Left ventricle myocardium inferior (tissue), 1 donor: Measurements from ENCODE around the gene P3H3. TPM values are rescaled to one million over a fixed set of nuclear protein-coding genes. Genes with fewer than 3 reads are reported as not detected.

Experiments used
- DNase-seq: peaks from one replicate; pipeline ENCODE4 v3.0.0-alpha.2; 2020
- H3K27ac ChIP-seq: fragments of 200-600 bp; replicated peaks from 2 replicates; pipeline ENCODE4 v1.8.0; 2021
- H3K27me3 ChIP-seq: fragments of 200-600 bp; 2 replicates; pipeline ENCODE4 v1.8.0; 2021; ENCODE audit warnings: low read depth
- H3K36me3 ChIP-seq: fragments of 200-600 bp; 2 replicates; pipeline ENCODE4 v1.8.0; 2021
- H3K4me1 ChIP-seq: fragments of 200-600 bp; 2 replicates; pipeline ENCODE4 v1.8.0; 2021
- H3K4me3 ChIP-seq: fragments of 200-600 bp; 2 replicates; pipeline ENCODE4 v1.8.0; 2021; ENCODE audit warnings: mild to moderate bottlenecking, moderate library complexity
- H3K9me3 ChIP-seq: fragments of 200-600 bp; replicated peaks from 2 replicates; pipeline ENCODE4 v1.8.0; 2021
- CTCF ChIP-seq: fragments of 200-600 bp; IDR thresholded peaks from 2 replicates; pipeline ENCODE4 v1.8.0; 2021; ENCODE audit warnings: antibody characterized with exemption, mild to moderate bottlenecking, borderline replicate concordance
- intact Hi-C: fragments of 100-400 bp; cut with micrococcal nuclease; formaldehyde crosslinking; loops from one replicate; pipeline ENCODE4 v1.11.0; 2022
- total RNA-seq: library from RNA; stranded (reverse); fragmentation: NEBNext Ultra II Directional; extraction: Animal tissue kit (Norgen Biotek cat#: 25700); gene quantifications from one replicate; pipeline ENCODE4 v1.2.1, GENCODE V29; 2021
- donor health status: DM: no; HTN: yes; CAD: no; lungs with severe emphysema.

The P3H3 gene
- total RNA-seq, 1 donor from 2014 or later, result 17.5 TPM

- no peak for DNase-seq
- H3K36me3 ChIP-seq, result peaks cover 64% of the 10 kb centered on the region
- H3K27ac ChIP-seq, result no peak overlapping the region
- no peak for TF ChIP-seq CTCF
- no peaks in the 10 kb centered on the region for H3K9me3 ChIP-seq
- H3K4me1 ChIP-seq, result peaks cover 11% of the 10 kb centered on the region
- H3K4me3 ChIP-seq, result no peak overlapping the region
- intact Hi-C loops, result no loop called here
- H3K27me3 ChIP-seq, result no peaks in the 10 kb centered on the region
Observed at GRCh38 chr12:6842075-6842474, 13.9 kb downstream of the P3H3 start.

GRCh38 chr12:6843118-6843902 lies 15.1 kb downstream of the P3H3 start:
- intact Hi-C loops, result no loop called here
- no peak overlapping the region for H3K27ac ChIP-seq
- no peaks in the 10 kb centered on the region for H3K27me3 ChIP-seq
- peaks cover 11% of the 10 kb centered on the region for H3K4me1 ChIP-seq
- no peak for TF ChIP-seq CTCF
- no peak for DNase-seq
- no peaks in the 10 kb centered on the region for H3K9me3 ChIP-seq
- peaks cover 57% of the 10 kb centered on the region for H3K36me3 ChIP-seq
- no peak overlapping the region for H3K4me3 ChIP-seq

- Histone ChIP-seq H3K27ac (no peak overlapping the region), H3K36me3 (peaks cover 46% of the 10 kb centered on the region), H3K27me3 (no peaks in the 10 kb centered on the region), H3K9me3 (no peaks in the 10 kb centered on the region), H3K4me1 (peaks cover 6% of the 10 kb centered on the region), H3K4me3 (no peak overlapping the region)
- intact Hi-C loops, result no loop called here
- TF ChIP-seq CTCF, result no peak
- no peak for DNase-seq
Observed at GRCh38 chr12:6845395-6845794, 17.2 kb downstream of the P3H3 start.

- TF ChIP-seq CTCF, result no peak
- no peaks in the 10 kb centered on the region for H3K9me3 ChIP-seq
- no peaks in the 10 kb centered on the region for H3K27me3 ChIP-seq
- DNase-seq, result no peak
- intact Hi-C loops, result no loop called here
- peaks cover 7% of the 10 kb centered on the region for H3K4me1 ChIP-seq
- no peak overlapping the region for H3K4me3 ChIP-seq
- peaks cover 46% of the 10 kb centered on the region for H3K36me3 ChIP-seq
- no peak overlapping the region for H3K27ac ChIP-seq
Observed at GRCh38 chr12:6846316-6846869, 18.2 kb downstream of the P3H3 start.

GRCh38 chr12:6847676-6848075 lies 19.5 kb downstream of the P3H3 start:
- no peaks in the 10 kb centered on the region for H3K27me3 ChIP-seq
- no peak for DNase-seq
- H3K36me3 ChIP-seq, result peaks cover 46% of the 10 kb centered on the region
- peaks cover 11% of the 10 kb centered on the region for H3K4me1 ChIP-seq
- intact Hi-C loops, result no loop called here
- H3K9me3 ChIP-seq, result no peaks in the 10 kb centered on the region
- H3K27ac ChIP-seq, result no peak overlapping the region
- no peak overlapping the region for H3K4me3 ChIP-seq
- TF ChIP-seq CTCF, result no peak
